ENCODE data around the gene CDK1. TPM values are rescaled to one million over a fixed set of nuclear protein-coding genes. Genes with fewer than 3 reads are reported as not detected.

Gene CDK1
- total RNA-seq, 1 donor from 2014 or later: 14.8 TPM

DNA sequence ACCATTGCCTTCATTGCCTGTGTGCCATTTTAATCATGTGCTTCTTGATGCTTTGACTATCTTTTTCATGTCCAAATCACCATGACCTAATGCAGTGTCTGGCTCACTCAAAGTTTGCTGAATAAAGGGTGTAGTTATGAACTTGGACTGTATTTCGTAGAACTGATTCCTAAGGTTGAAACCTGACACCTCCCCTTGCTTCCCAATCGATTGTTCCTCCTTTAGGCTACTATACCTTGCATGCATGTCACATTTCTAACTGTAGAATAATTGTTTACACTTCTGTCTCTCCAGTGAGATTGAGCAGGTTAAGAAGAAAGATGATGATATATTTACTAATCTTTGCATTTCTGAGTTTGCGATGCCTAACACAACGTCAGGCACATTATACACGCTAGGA, 41.0 kb upstream of the CDK1 start:
- H3K36me3 Mint-ChIP-seq (ENCODE audit: low read depth, unreplicated experiment): no peaks in the 10 kb centered on the region
- DNase-seq (ENCODE audit: low spot score): no peak
- peaks cover 4% of the 10 kb centered on the region for H3K4me1 Mint-ChIP-seq (ENCODE audit: unreplicated experiment)
- no peak overlapping the region for H3K4me3 Mint-ChIP-seq (ENCODE audit: unreplicated experiment)
- H3K27ac Mint-ChIP-seq (ENCODE audit: unreplicated experiment): no peak overlapping the region
- H3K9me3 Mint-ChIP-seq (ENCODE audit: unreplicated experiment): no peaks in the 10 kb centered on the region
- H3K27me3 Mint-ChIP-seq (ENCODE audit: unreplicated experiment): no peaks in the 10 kb centered on the region
- TF ChIP-seq, protein P1, sequence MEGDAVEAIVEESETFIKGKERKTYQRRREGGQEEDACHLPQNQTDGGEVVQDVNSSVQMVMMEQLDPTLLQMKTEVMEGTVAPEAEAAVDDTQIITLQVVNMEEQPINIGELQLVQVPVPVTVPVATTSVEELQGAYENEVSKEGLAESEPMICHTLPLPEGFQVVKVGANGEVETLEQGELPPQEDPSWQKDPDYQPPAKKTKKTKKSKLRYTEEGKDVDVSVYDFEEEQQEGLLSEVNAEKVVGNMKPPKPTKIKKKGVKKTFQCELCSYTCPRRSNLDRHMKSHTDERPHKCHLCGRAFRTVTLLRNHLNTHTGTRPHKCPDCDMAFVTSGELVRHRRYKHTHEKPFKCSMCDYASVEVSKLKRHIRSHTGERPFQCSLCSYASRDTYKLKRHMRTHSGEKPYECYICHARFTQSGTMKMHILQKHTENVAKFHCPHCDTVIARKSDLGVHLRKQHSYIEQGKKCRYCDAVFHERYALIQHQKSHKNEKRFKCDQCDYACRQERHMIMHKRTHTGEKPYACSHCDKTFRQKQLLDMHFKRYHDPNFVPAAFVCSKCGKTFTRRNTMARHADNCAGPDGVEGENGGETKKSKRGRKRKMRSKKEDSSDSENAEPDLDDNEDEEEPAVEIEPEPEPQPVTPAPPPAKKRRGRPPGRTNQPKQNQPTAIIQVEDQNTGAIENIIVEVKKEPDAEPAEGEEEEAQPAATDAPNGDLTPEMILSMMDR (IDR thresholded peaks at IDR 0.05; ENCODE audit: unreplicated experiment): no peak

DNA sequence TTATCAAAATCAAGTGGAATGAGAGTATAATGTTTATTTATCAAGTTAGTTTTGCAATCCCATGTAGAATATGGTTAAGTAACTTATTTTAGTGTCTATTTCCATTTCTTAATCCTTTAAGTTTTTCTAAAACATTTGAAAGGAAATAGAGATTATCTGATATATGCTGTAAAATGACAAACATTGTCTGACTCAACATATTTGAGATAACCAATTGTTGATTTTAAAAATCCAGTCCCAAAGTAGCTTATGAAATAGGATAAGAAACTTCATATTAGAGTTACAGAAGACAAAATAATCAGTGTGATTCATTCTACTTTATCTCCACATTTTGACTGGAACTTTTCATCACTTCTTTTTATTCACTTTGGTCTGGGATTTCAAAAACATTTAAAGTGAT, 38.7 kb upstream of the CDK1 start:
- no peak for DNase-seq (ENCODE audit: low spot score)
- no peaks in the 10 kb centered on the region for H3K9me3 Mint-ChIP-seq (ENCODE audit: unreplicated experiment)
- no peak overlapping the region for H3K4me3 Mint-ChIP-seq (ENCODE audit: unreplicated experiment)
- H3K27me3 Mint-ChIP-seq (ENCODE audit: unreplicated experiment): no peaks in the 10 kb centered on the region
- H3K4me1 Mint-ChIP-seq (ENCODE audit: unreplicated experiment): peaks cover 3% of the 10 kb centered on the region
- no peak overlapping the region for H3K27ac Mint-ChIP-seq (ENCODE audit: unreplicated experiment)
- no peaks in the 10 kb centered on the region for H3K36me3 Mint-ChIP-seq (ENCODE audit: low read depth, unreplicated experiment)
- TF ChIP-seq, protein P1 (IDR thresholded peaks at IDR 0.05; ENCODE audit: unreplicated experiment): no peak

GRCh38 chr10:60742512-60742911, 35.8 kb upstream of the CDK1 start:
- Mint-ChIP-seq H3K36me3 (ENCODE audit: low read depth, unreplicated experiment) (no peaks in the 10 kb centered on the region), H3K4me3 (ENCODE audit: unreplicated experiment) (no peak overlapping the region), H3K27me3 (ENCODE audit: unreplicated experiment) (no peaks in the 10 kb centered on the region), H3K9me3 (ENCODE audit: unreplicated experiment) (no peaks in the 10 kb centered on the region), H3K4me1 (ENCODE audit: unreplicated experiment) (peaks cover 3% of the 10 kb centered on the region), H3K27ac (ENCODE audit: unreplicated experiment) (no peak overlapping the region)
- TF ChIP-seq, protein P1 (IDR thresholded peaks at IDR 0.05; ENCODE audit: unreplicated experiment): no peak
- DNase-seq (ENCODE audit: low spot score): no peak

GRCh38 chr10:60747817-60748469, 30.3 kb upstream of the CDK1 start:
- TF ChIP-seq, protein P1 (IDR thresholded peaks at IDR 0.05; ENCODE audit: unreplicated experiment): no peak
- Mint-ChIP-seq H3K9me3 (ENCODE audit: unreplicated experiment) (no peaks in the 10 kb centered on the region), H3K27ac (ENCODE audit: unreplicated experiment) (no peak overlapping the region), H3K4me1 (ENCODE audit: unreplicated experiment) (peaks cover 5% of the 10 kb centered on the region), H3K36me3 (ENCODE audit: low read depth, unreplicated experiment) (no peaks in the 10 kb centered on the region), H3K27me3 (ENCODE audit: unreplicated experiment) (no peaks in the 10 kb centered on the region), H3K4me3 (ENCODE audit: unreplicated experiment) (no peak overlapping the region)
- no peak for DNase-seq (ENCODE audit: low spot score)

DNA sequence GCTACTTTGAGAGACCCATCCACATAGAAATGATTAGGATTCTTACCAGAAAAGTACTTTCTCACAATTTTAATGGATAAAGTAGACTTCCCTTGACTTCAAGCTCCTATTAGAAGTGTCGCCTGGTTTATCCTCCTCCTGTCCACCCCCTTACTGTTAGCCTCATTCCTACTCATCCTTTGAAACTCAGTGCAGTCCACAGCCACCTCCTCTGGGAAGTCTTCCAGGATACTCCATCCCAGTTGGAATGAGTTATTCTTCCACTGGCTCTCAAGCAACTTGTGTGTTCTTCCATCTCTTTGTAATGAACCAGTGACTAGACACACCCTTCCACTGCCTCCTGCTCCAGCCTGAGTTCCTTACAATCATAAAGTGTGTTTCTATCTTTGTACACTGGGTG, 25.1 kb upstream of the CDK1 start:
- H3K36me3 Mint-ChIP-seq (ENCODE audit: low read depth, unreplicated experiment): no peaks in the 10 kb centered on the region
- peaks cover 2% of the 10 kb centered on the region for H3K27me3 Mint-ChIP-seq (ENCODE audit: unreplicated experiment)
- peaks cover 3% of the 10 kb centered on the region for H3K4me1 Mint-ChIP-seq (ENCODE audit: unreplicated experiment)
- no peak for DNase-seq (ENCODE audit: low spot score)
- TF ChIP-seq, protein P1 (IDR thresholded peaks at IDR 0.05; ENCODE audit: unreplicated experiment): no peak
- H3K4me3 Mint-ChIP-seq (ENCODE audit: unreplicated experiment): no peak overlapping the region
- no peak overlapping the region for H3K27ac Mint-ChIP-seq (ENCODE audit: unreplicated experiment)
- H3K9me3 Mint-ChIP-seq (ENCODE audit: unreplicated experiment): no peaks in the 10 kb centered on the region
